GM12878 (cell line): Measurements from ENCODE around the gene SOX10. TPM values are rescaled to one million over a fixed set of nuclear protein-coding genes. Genes with fewer than 3 reads are reported as not detected.

ENCODE experiments used
- ATAC-seq: fragments of 200-7000 bp; cut with Tn5 transposase; 3 replicates; pipeline ENCODE4 v1.9.1; 2020; ENCODE audit warnings: mild to moderate bottlenecking, moderate library complexity
- BruUV-seq: library from RNA; stranded (reverse); fragments of 400-500 nt; replicated peaks from 2 replicates; lab custom pipeline; 2021; lab: Mats Ljungman, UMichigan
- CTCF ChIA-PET: fragments of 300-600 bp; sonication (Branson Sonifier 250); formaldehyde crosslinking; extraction: SDS; loops from one replicate; lab custom pipeline; 2021; ENCODE audit warnings: inconsistent platforms; lab: Yijun Ruan, JAX
- POLR2A ChIA-PET: fragments of 350-600 bp; formaldehyde crosslinking; extraction: SDS; loops from one replicate; lab custom pipeline; 2021; ENCODE audit warnings: inconsistent platforms; lab: Charles Lee
- RAD21 ChIA-PET: fragments of 300-600 bp; sonication (Branson Sonifier 250); formaldehyde crosslinking; loops from one replicate; lab custom pipeline; 2023; ENCODE audit warnings: antibody characterized with exemption; ENCODE audit not compliant: unreplicated experiment; lab: Charles Lee
- SMC1A ChIA-PET: fragments of 300-600 bp; sonication (Branson Sonifier 250); formaldehyde crosslinking; loops from one replicate; lab custom pipeline; 2023; ENCODE audit not compliant: unreplicated experiment, uncharacterized antibody; lab: Charles Lee
- DNase-seq: peaks from one replicate; pipeline ENCODE4 v3.0.0-alpha.2; 2011; ENCODE audit warnings: low read depth, low spot score
- FAIRE-seq: peaks from 3 replicates; lab custom pipeline; 2011; peaks lifted over from hg19 to GRCh38; lab: Jason Lieb, UNC
- H2AFZ ChIP-seq: 2 replicates; pipeline ENCODE4 v1.6.0; 2011; ENCODE audit warnings: low read depth, low read length, control low read depth; ENCODE audit not compliant: control insufficient read depth
- H3K27ac ChIP-seq: 2 replicates; pipeline ENCODE4 v1.5.1; 2011; ENCODE audit warnings: control low read depth; ENCODE audit not compliant: control insufficient read depth, insufficient read depth
- H3K27me3 ChIP-seq, 2 experiments: replicated peaks in 1 of 2; 2 replicates each; pipeline versions ENCODE4 v1.6.0 to v1.6.1; 2011; ENCODE audit warnings: low read length in 1 of 2; ENCODE audit not compliant: control insufficient read depth in 2 of 2, insufficient read depth in 2 of 2
- H3K36me3 ChIP-seq, 2 experiments: 2 replicates each; pipeline ENCODE4 v1.5.1; 2011; ENCODE audit warnings: low read length in 1 of 2; ENCODE audit not compliant: control insufficient read depth in 2 of 2, insufficient read depth in 2 of 2
- H3K4me1 ChIP-seq: 2 replicates; pipeline ENCODE4 v1.6.1; 2011; ENCODE audit warnings: mild to moderate bottlenecking, low read length, moderate library complexity, mixed read lengths; ENCODE audit not compliant: control insufficient read depth, insufficient read depth
- H3K4me2 ChIP-seq: 2 replicates; pipeline ENCODE4 v1.6.0; 2011; ENCODE audit warnings: control low read depth; ENCODE audit not compliant: control insufficient read depth, insufficient read depth
- H3K4me3 ChIP-seq: fragments of 200-600 bp; sonication (generic); 2 replicates; pipeline ENCODE4 v1.5.1; 2016
- H3K79me2 ChIP-seq: 2 replicates; pipeline ENCODE4 v1.6.0; 2011; ENCODE audit warnings: low read length; ENCODE audit not compliant: control insufficient read depth, insufficient read depth
- H3K9ac ChIP-seq: 2 replicates; pipeline ENCODE4 v1.8.0; 2011; ENCODE audit warnings: low read length, control low read depth, mixed read lengths; ENCODE audit not compliant: control insufficient read depth, insufficient read depth
- H3K9me3 ChIP-seq: replicated peaks from 3 replicates; pipeline ENCODE4 v1.5.1; 2011; ENCODE audit warnings: mild to moderate bottlenecking, low read length; ENCODE audit not compliant: control insufficient read depth, insufficient read depth
- H4K20me1 ChIP-seq: 2 replicates; pipeline ENCODE4 v1.6.0; 2011; ENCODE audit not compliant: control insufficient read depth, insufficient read depth
- BCL11A ChIP-seq: IDR thresholded peaks from 2 replicates; pipeline ENCODE4 v1.6.1; 2011; ENCODE audit warnings: low read depth, low read length
- BRCA1 ChIP-seq: IDR thresholded peaks from 2 replicates; pipeline ENCODE4 v1.6.1; 2011; ENCODE audit warnings: low read depth, low read length, improper control_type of control experiment
- CBX5 ChIP-seq: sonication (generic); IDR thresholded peaks from 2 replicates; pipeline ENCODE4 v1.6.1; 2016; ENCODE audit warnings: low read depth, moderate library complexity, mild to moderate bottlenecking, inconsistent platforms
- EED ChIP-seq: sonication (generic); IDR thresholded peaks from 2 replicates; pipeline ENCODE4 v1.6.1; 2016; ENCODE audit warnings: antibody characterized with exemption, low read depth
- EP300 ChIP-seq, 2 experiments: fragments of 150-350 bp in 1 of 2; IDR thresholded peaks; 2 replicates each; pipeline ENCODE4 v1.6.1; 2011 to 2012; ENCODE audit warnings: low read depth in 2 of 2, low read length in 2 of 2, borderline replicate concordance in 1 of 2, improper control_type of control experiment in 1 of 2, inconsistent platforms in 1 of 2; ENCODE audit not compliant: control insufficient read depth in 1 of 2
- HCFC1 ChIP-seq: fragments of 150-350 bp; IDR thresholded peaks from 2 replicates; pipeline ENCODE4 v1.6.1; 2014; ENCODE audit warnings: low read length
- MEF2A ChIP-seq: IDR thresholded peaks from 2 replicates; pipeline ENCODE4 v1.6.1; 2011; ENCODE audit warnings: low read depth, mild to moderate bottlenecking, low read length, moderate library complexity; ENCODE audit not compliant: insufficient read depth
- MYC ChIP-seq: IDR thresholded peaks from 2 replicates; pipeline ENCODE4 v1.6.1; 2011; ENCODE audit warnings: mild to moderate bottlenecking, low read length, moderate library complexity, inconsistent platforms; ENCODE audit not compliant: insufficient read depth, insufficient replicate concordance, insufficient read length, severe bottlenecking
- RAD21 ChIP-seq: IDR thresholded peaks from 2 replicates; pipeline ENCODE4 v1.6.1; 2011; ENCODE audit warnings: mild to moderate bottlenecking, low read depth, low read length, moderate library complexity; ENCODE audit not compliant: insufficient read depth
- RAD51 ChIP-seq: fragments of 450-650 bp; IDR thresholded peaks from 2 replicates; pipeline ENCODE4 v1.6.1; 2016; ENCODE audit warnings: moderate library complexity, mild to moderate bottlenecking, inconsistent platforms
- RCOR1 ChIP-seq: conservative IDR thresholded peaks from 2 replicates; pipeline ENCODE4 v1.6.1; 2012; ENCODE audit warnings: low read depth, low read length, improper control_type of control experiment
- RELA ChIP-seq: fragments of 450-650 bp; IDR thresholded peaks from 2 replicates; pipeline ENCODE4 v1.8.0; 2014; ENCODE audit warnings: borderline replicate concordance; ENCODE audit not compliant: partially characterized antibody
- SMAD1 ChIP-seq: fragments of 450-650 bp; IDR thresholded peaks from 2 replicates; pipeline ENCODE4 v1.6.1; 2018; ENCODE audit warnings: mild to moderate bottlenecking, low read depth; ENCODE audit not compliant: partially characterized antibody
- SUZ12 ChIP-seq: fragments of 200-600 bp; sonication (generic); IDR thresholded peaks from one replicate; pipeline ENCODE4 v1.6.1; 2018; ENCODE audit warnings: antibody characterized with exemption, mild to moderate bottlenecking; ENCODE audit not compliant: unreplicated experiment
- ZNF274 ChIP-seq: IDR thresholded peaks from one replicate; pipeline ENCODE4 v1.8.0; 2011; ENCODE audit not compliant: insufficient read length, insufficient read depth
- ZZZ3 ChIP-seq: IDR thresholded peaks from 2 replicates; pipeline ENCODE4 v1.6.1; 2011; ENCODE audit warnings: low read depth; ENCODE audit not compliant: control insufficient read depth, insufficient read length
- WGBS: methylation state at CpG from one replicate; pipeline ENCODE4 v1.1.6; 2016; ENCODE audit warnings: low lambda C conversion rate; ENCODE audit not compliant: insufficient replicate concordance, insufficient coverage; ENCODE audit errors: missing lambda C conversion rate; 5-methylcytosine and 5-hydroxymethylcytosine counted together
- in situ Hi-C: fragments of 300-500 bp; cut with MboI; formaldehyde crosslinking; loops from 9 replicates; pipeline ENCODE4 v1.14.3; 2018; ENCODE audit warnings: mixed read lengths
- intact Hi-C: fragments of 100-400 bp; cut with micrococcal nuclease; formaldehyde crosslinking; loops from one replicate; pipeline ENCODE4 v1.14.2; 2022; ENCODE audit not compliant: unreplicated experiment
- polyA plus RNA-seq, 11 experiments: library from polyadenylated mRNA; depleted of rRNA in 4 of 11; unstranded in 6 of 11; stranded (reverse) in 5 of 11; fragments of >200 nt; fragmentation: Nextera tagmentation in 4 of 11; fragmentation: Illumina TruSeq in 1 of 11; extraction: Ambion mirVana in 4 of 11; extraction: Trizol in 1 of 11; gene quantifications; 1 replicate in 1 of 11; 2 replicates in 10 of 11; pipeline versions ENCODE4 v1.2.1 to v1.2.3, GENCODE V29; 2011 to 2016; ENCODE audit warnings: inconsistent platforms in 2 of 11, missing spikeins in 2 of 11, low read depth in 1 of 11
- total RNA-seq, 4 experiments: library from RNA; depleted of rRNA in 3 of 4; stranded (reverse); fragments of >200 nt in 3 of 4; fragmentation: Illumina TruSeq in 1 of 4; extraction: Trizol in 1 of 4; gene quantifications; 2 replicates each; pipeline versions ENCODE4 v1.2.1 to v1.2.3, GENCODE V29; 2013 to 2021
- TF ChIP-seq, protein P1 (sequence below): fragments of 150-350 bp; IDR thresholded peaks from 2 replicates; pipeline ENCODE4 v1.6.1; 2014; ENCODE audit warnings: mild to moderate bottlenecking, low read depth, low read length
- TF ChIP-seq, protein P2 (sequence below): fragments of 450-650 bp; IDR thresholded peaks from 2 replicates; pipeline ENCODE4 v1.6.1; 2014; ENCODE audit warnings: mild to moderate bottlenecking
- TF ChIP-seq, protein P3 (sequence below): fragments of 450-650 bp; IDR thresholded peaks from 2 replicates; pipeline ENCODE4 v1.6.1; 2017; ENCODE audit warnings: mild to moderate bottlenecking

SOX10 gene
- total and polyA plus RNA-seq, 10 of the 15 experiments (the other 5 are each of a cell fraction or from before 2014, with no cell fraction given), result 0.05 TPM; not detected in 9

GRCh38 chr22:37924386-37925065 lies 59.8 kb downstream of the SOX10 start (continued):
- TF ChIP-seq RAD51, result no peak
- TF ChIP-seq MEF2A, result no peak
- TF ChIP-seq MYC, result no peak
- no peak for TF ChIP-seq CBX5
- TF ChIP-seq HCFC1, result no peak
- no peak for TF ChIP-seq RAD21
- TF ChIP-seq EP300 (IDR thresholded peaks at IDR 0.05; ENCODE audit: borderline replicate concordance in 1 of 2, control insufficient read depth in 1 of 2, low read depth in 2 of 2, low read length in 2 of 2), result no peak
- no peak for TF ChIP-seq ZZZ3
- no peak for TF ChIP-seq BRCA1
- TF ChIP-seq, all 136 proteins: peak for 0

- Histone ChIP-seq H3K4me2 (no peak overlapping the region), H3K4me1 (no peaks in the 10 kb centered on the region), H3K9ac (no peak overlapping the region), H3K27ac (no peak overlapping the region), H3K27me3 (no peaks in the 10 kb centered on the region), H3K36me3 (peaks cover 3 to 6% of the 10 kb centered on the region in 2 experiments; a peak in 3 of 4 replicates), H3K9me3 (no peaks in the 10 kb centered on the region), H2AFZ (no peak overlapping the region), H3K4me3 (no peak overlapping the region), H3K79me2 (no peaks in the 10 kb centered on the region), H4K20me1 (no peaks in the 10 kb centered on the region)
- in situ Hi-C loops, result no loop called here
- no peak for DNase-seq
- 87% methylated on average over 4 of the region's 4 CpGs for WGBS
- SMC1A ChIA-PET, result no interaction called here
- POLR2A ChIA-PET, result interaction anchor here (0.5 kb wide), 1 partner anchor 38 kb away, joined by 6 read pairs; no protein-coding TSS in a partner anchor
- intact Hi-C loops, result no loop called here
- FAIRE-seq, result no peak
- BruUV-seq, result no TSS peak
- CTCF ChIA-PET, result interaction anchor here (1.4 kb wide), 1 partner anchor 49 kb away, joined by 3 read pairs; no protein-coding TSS in a partner anchor
- RAD21 ChIA-PET, result no interaction called here
- ATAC-seq, result no peak
- TF ChIP-seq RCOR1 (no peak), EED (no peak), BCL11A (no peak), RELA (no peak), ZNF274 (no peak), ZZZ3 (no peak), SUZ12 (no peak), SMAD1 (no peak), CBX5 (no peak)
- TF ChIP-seq, protein P1, sequence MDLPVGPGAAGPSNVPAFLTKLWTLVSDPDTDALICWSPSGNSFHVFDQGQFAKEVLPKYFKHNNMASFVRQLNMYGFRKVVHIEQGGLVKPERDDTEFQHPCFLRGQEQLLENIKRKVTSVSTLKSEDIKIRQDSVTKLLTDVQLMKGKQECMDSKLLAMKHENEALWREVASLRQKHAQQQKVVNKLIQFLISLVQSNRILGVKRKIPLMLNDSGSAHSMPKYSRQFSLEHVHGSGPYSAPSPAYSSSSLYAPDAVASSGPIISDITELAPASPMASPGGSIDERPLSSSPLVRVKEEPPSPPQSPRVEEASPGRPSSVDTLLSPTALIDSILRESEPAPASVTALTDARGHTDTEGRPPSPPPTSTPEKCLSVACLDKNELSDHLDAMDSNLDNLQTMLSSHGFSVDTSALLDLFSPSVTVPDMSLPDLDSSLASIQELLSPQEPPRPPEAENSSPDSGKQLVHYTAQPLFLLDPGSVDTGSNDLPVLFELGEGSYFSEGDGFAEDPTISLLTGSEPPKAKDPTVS, result no peak
- TF ChIP-seq, protein P2, sequence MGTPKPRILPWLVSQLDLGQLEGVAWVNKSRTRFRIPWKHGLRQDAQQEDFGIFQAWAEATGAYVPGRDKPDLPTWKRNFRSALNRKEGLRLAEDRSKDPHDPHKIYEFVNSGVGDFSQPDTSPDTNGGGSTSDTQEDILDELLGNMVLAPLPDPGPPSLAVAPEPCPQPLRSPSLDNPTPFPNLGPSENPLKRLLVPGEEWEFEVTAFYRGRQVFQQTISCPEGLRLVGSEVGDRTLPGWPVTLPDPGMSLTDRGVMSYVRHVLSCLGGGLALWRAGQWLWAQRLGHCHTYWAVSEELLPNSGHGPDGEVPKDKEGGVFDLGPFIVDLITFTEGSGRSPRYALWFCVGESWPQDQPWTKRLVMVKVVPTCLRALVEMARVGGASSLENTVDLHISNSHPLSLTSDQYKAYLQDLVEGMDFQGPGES, result no peak
- TF ChIP-seq, protein P3, sequence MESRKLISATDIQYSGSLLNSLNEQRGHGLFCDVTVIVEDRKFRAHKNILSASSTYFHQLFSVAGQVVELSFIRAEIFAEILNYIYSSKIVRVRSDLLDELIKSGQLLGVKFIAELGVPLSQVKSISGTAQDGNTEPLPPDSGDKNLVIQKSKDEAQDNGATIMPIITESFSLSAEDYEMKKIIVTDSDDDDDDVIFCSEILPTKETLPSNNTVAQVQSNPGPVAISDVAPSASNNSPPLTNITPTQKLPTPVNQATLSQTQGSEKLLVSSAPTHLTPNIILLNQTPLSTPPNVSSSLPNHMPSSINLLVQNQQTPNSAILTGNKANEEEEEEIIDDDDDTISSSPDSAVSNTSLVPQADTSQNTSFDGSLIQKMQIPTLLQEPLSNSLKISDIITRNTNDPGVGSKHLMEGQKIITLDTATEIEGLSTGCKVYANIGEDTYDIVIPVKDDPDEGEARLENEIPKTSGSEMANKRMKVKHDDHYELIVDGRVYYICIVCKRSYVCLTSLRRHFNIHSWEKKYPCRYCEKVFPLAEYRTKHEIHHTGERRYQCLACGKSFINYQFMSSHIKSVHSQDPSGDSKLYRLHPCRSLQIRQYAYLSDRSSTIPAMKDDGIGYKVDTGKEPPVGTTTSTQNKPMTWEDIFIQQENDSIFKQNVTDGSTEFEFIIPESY, result no peak
Measured at GRCh38 chr22:37923927-37924326, 60.4 kb downstream of the SOX10 start.
